PC-9 (cell line): Measurements from ENCODE around the gene AKAP13. TPM values are rescaled to one million over a fixed set of nuclear protein-coding genes. Genes with fewer than 3 reads are reported as not detected.

Experiments used
- BruUV-seq: library from RNA; stranded (reverse); fragments of 400-500 nt; replicated peaks from 2 replicates; lab custom pipeline; 2021; lab: Mats Ljungman, UMichigan
- CTCF ChIA-PET: fragments of 300-600 bp; sonication (Branson Sonifier 250); formaldehyde crosslinking; loops from one replicate; lab custom pipeline; 2022; ENCODE audit warnings: antibody characterized with exemption; lab: Charles Lee
- POLR2A ChIA-PET: fragments of 300-600 bp; sonication (Branson Sonifier 250); formaldehyde crosslinking; loops from one replicate; lab custom pipeline; 2022; ENCODE audit warnings: antibody characterized with exemption; ENCODE audit not compliant: unreplicated experiment; lab: Charles Lee
- DNase-seq, 2 experiments: peaks; one replicate each; pipeline versions ENCODE4 v3.0.0 to v3.0.0-alpha.2; 2015 to 2022; ENCODE audit warnings: mixed read lengths in 1 of 2
- H2AFZ ChIP-seq: fragments of 200-600 bp; sonication (generic); 2 replicates; pipeline ENCODE4 v1.8.1; 2017; ENCODE audit warnings: antibody characterized with exemption
- H3F3A ChIP-seq: fragments of 200-600 bp; sonication (generic); 2 replicates; pipeline ENCODE4 v1.8.1; 2017; ENCODE audit warnings: antibody characterized with exemption, mild to moderate bottlenecking, low read depth; ENCODE audit not compliant: insufficient read depth
- H3K27ac ChIP-seq: fragments of 200-600 bp; sonication (generic); 2 replicates; pipeline ENCODE4 v1.6.1; 2016; ENCODE audit warnings: mixed run types
- H3K27me3 ChIP-seq: fragments of 200-600 bp; sonication (generic); 2 replicates; pipeline ENCODE4 v1.6.1; 2016; ENCODE audit warnings: low read depth, mixed run types; ENCODE audit not compliant: insufficient read depth
- H3K36me3 ChIP-seq: fragments of 200-600 bp; sonication (generic); 2 replicates; pipeline ENCODE4 v1.6.1; 2016; ENCODE audit warnings: low read depth, mixed run types
- H3K4me1 ChIP-seq: fragments of 200-600 bp; sonication (generic); replicated peaks from 2 replicates; pipeline ENCODE4 v1.6.1; 2016; ENCODE audit warnings: mixed run types; ENCODE audit not compliant: insufficient read depth
- H3K4me2 ChIP-seq: fragments of 200-600 bp; sonication (generic); 2 replicates; pipeline ENCODE4 v1.6.1; 2017; ENCODE audit warnings: mixed run types
- H3K4me3 ChIP-seq: fragments of 200-600 bp; sonication (generic); 2 replicates; pipeline ENCODE4 v1.6.1; 2016; ENCODE audit warnings: mixed run types
- H3K79me2 ChIP-seq: fragments of 200-600 bp; sonication (generic); 2 replicates; pipeline ENCODE4 v1.6.1; 2017; ENCODE audit warnings: low read depth, mixed run types
- H3K9me2 ChIP-seq: fragments of 200-600 bp; sonication (generic); 2 replicates; pipeline ENCODE4 v1.8.1; 2017; ENCODE audit warnings: mild to moderate bottlenecking; ENCODE audit not compliant: insufficient read depth
- H3K9me3 ChIP-seq: fragments of 200-600 bp; sonication (generic); 2 replicates; pipeline ENCODE4 v1.8.1; 2016; ENCODE audit warnings: low read depth; ENCODE audit not compliant: insufficient read depth
- H4K20me1 ChIP-seq: fragments of 200-600 bp; sonication (generic); 2 replicates; pipeline ENCODE4 v1.8.1; 2017; ENCODE audit not compliant: insufficient read depth
- CTCF ChIP-seq: fragments of 200-600 bp; sonication (generic); conservative IDR thresholded peaks from 2 replicates; pipeline ENCODE4 v1.6.1; 2017; ENCODE audit warnings: mixed run types, antibody characterized with exemption, mild to moderate bottlenecking, moderate library complexity
- EZH2 ChIP-seq: fragments of 200-600 bp; sonication (generic); IDR thresholded peaks from 2 replicates; pipeline ENCODE4 v1.8.0; 2017; ENCODE audit warnings: antibody characterized with exemption, low read depth
- intact Hi-C: fragments of 100-400 bp; cut with micrococcal nuclease; formaldehyde crosslinking; loops from one replicate; pipeline ENCODE4 v1.10.0; 2022; ENCODE audit not compliant: unreplicated experiment
- total RNA-seq: library from RNA; stranded (reverse); gene quantifications from 2 replicates; pipeline ENCODE4 v1.2.3, GENCODE V29; 2021

Gene AKAP13
- total RNA-seq, 1 experiment from 2014 or later = 82.5 TPM

DNA sequence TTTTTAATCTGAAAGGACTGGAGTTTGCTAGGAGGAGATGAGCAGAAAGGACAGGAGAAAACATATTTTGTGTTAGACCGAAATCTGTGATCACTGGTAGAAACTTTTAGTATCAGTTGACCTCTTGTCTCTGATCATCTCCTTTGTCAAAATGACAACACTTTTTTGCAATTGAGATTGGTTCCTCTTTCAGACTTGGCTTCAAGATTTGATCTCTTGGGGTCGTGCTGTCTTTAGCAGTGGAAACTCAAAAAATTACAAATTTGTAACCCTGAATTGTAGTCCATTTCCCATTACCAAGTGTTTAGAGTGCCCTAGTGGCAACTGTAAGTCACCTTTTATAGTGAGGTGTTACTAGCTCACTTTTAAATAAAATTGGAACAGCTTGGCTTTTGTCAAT lies 306.9 kb downstream of the AKAP13 start:
- ChIA-PET CTCF (no interaction called here), POLR2A (no interaction called here)
- Histone ChIP-seq H3K9me3 (no peaks in the 10 kb centered on the region), H3K36me3 (peaks cover 7% of the 10 kb centered on the region; the same call in 1 of the 2 replicates), H3K27ac (no peak overlapping the region), H3F3A (peaks cover 3% of the 10 kb centered on the region; the same call in 1 of the 2 replicates), H4K20me1 (no peaks in the 10 kb centered on the region), H2AFZ (no peak overlapping the region), H3K4me1 (no peaks in the 10 kb centered on the region), H3K79me2 (no peaks in the 10 kb centered on the region), H3K4me3 (no peak overlapping the region), H3K27me3 (no peaks in the 10 kb centered on the region), H3K4me2 (no peak overlapping the region), H3K9me2 (no peaks in the 10 kb centered on the region)
- intact Hi-C loops = no loop called here
- BruUV-seq = no TSS peak
- no peak for DNase-seq
- TF ChIP-seq EZH2 (no peak), CTCF (no peak)

DNA sequence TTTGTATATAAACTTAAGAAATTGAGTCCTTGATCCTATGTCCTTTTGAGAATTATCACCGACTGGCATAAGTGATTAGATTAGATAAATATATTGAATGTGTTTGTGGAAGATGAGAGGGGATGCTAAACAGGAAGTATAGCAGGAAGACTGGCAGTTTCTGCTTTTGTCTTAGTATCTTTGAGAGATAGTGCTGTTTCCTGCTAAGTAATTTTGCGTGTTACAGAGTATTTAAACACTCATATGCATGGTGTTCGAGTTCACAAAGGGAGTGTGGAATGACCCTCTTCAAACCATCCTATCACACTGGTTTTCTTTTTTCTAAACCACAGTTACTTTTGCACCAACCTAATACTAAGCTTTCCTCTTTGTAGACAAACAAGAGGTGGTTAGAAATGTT lies 308.3 kb downstream of the AKAP13 start:
- no peak overlapping the region for H3K4me3 ChIP-seq
- no peaks in the 10 kb centered on the region for H3K27me3 ChIP-seq
- H3K4me1 ChIP-seq = no peaks in the 10 kb centered on the region
- BruUV-seq = no TSS peak
- TF ChIP-seq EZH2 = no peak
- no peak for TF ChIP-seq CTCF
- H2AFZ ChIP-seq = no peak overlapping the region
- CTCF ChIA-PET = no interaction called here
- no peaks in the 10 kb centered on the region for H3K9me2 ChIP-seq
- peaks cover 3% of the 10 kb centered on the region; the same call in 1 of the 2 replicates for H3F3A ChIP-seq
- POLR2A ChIA-PET = no interaction called here
- H3K79me2 ChIP-seq = no peaks in the 10 kb centered on the region
- H3K36me3 ChIP-seq = peaks cover 11% of the 10 kb centered on the region; the same call in 1 of the 2 replicates
- H4K20me1 ChIP-seq = no peaks in the 10 kb centered on the region
- H3K27ac ChIP-seq = no peak overlapping the region
- intact Hi-C loops = no loop called here
- no peaks in the 10 kb centered on the region for H3K9me3 ChIP-seq
- no peak overlapping the region for H3K4me2 ChIP-seq
- no peak for DNase-seq

DNA sequence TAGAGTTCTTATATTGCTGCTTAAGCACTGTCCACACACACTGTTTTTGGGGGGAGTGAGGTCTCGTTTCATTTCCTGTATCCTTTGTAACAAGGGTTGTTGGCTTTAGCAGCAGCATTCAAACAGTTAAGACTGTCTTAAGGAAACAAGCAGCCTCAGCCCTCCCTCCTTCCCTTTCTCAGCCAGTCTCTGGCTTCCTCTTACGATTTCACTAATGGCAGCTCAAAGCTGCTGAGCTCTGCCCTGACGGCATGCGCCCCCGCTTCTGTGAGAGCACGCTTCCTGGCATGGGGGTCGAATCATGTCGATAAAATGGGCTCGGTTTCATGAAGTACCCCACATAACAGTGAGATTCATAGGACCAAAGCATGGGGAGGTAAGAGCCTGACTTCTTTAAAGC lies 309.3 kb downstream of the AKAP13 start:
- intact Hi-C loops = no loop called here
- DNase-seq = no peak
- Histone ChIP-seq H2AFZ (no peak overlapping the region), H3K79me2 (no peaks in the 10 kb centered on the region), H3K27me3 (no peaks in the 10 kb centered on the region), H3K27ac (no peak overlapping the region), H3K4me3 (no peak overlapping the region), H3K4me2 (no peak overlapping the region), H3K9me3 (no peaks in the 10 kb centered on the region), H3K9me2 (no peaks in the 10 kb centered on the region), H3K36me3 (peaks cover 7% of the 10 kb centered on the region), H3F3A (peaks cover 3% of the 10 kb centered on the region; the same call in 1 of the 2 replicates), H3K4me1 (no peaks in the 10 kb centered on the region), H4K20me1 (no peaks in the 10 kb centered on the region)
- TF ChIP-seq EZH2 = no peak
- no peak for TF ChIP-seq CTCF
- no TSS peak for BruUV-seq
- POLR2A ChIA-PET = no interaction called here
- CTCF ChIA-PET = no interaction called here
